WERI-Rb-1 (cell line): ENCODE results near the gene ZMAT3.

ENCODE experiments used
- DNase-seq: peaks from one replicate; pipeline ENCODE4 v3.0.0-alpha.2; 2020
- H3K27ac ChIP-seq: fragments of 250-450 bp; sonication (Bioruptor Pico); 2 replicates; pipeline ENCODE4 v1.5.1; 2020; ENCODE audit warnings: mild to moderate bottlenecking, moderate library complexity
- H3K27me3 ChIP-seq: fragments of 250-450 bp; sonication (Bioruptor Pico); 2 replicates; pipeline ENCODE4 v1.5.1; 2021; ENCODE audit warnings: mild to moderate bottlenecking, low read depth, moderate library complexity; ENCODE audit not compliant: insufficient read depth, severe bottlenecking
- H3K36me3 ChIP-seq: fragments of 250-450 bp; sonication (Bioruptor Pico); 2 replicates; pipeline ENCODE4 v1.5.1; 2020; ENCODE audit warnings: mild to moderate bottlenecking, moderate library complexity
- H3K4me3 ChIP-seq: 2 replicates; pipeline ENCODE4 v1.5.1; 2011; ENCODE audit warnings: low read depth, mild to moderate bottlenecking, control low read depth, low read length
- H3K9me3 ChIP-seq: fragments of 250-450 bp; sonication (Bioruptor Pico); 2 replicates; pipeline ENCODE4 v1.5.1; 2021; ENCODE audit warnings: mild to moderate bottlenecking, moderate library complexity; ENCODE audit not compliant: severe bottlenecking
- CTCF ChIP-seq: IDR thresholded peaks from 2 replicates; pipeline ENCODE4 v1.5.1; 2011; ENCODE audit warnings: low read depth, mild to moderate bottlenecking, control low read depth, inconsistent platforms, low read length

Gene ZMAT3

GRCh38 chr3:178982137-178982536, 89.5 kb downstream of the ZMAT3 start:
- H3K27me3 ChIP-seq = no peaks in the 10 kb centered on the region
- DNase-seq = no peak
- H3K4me3 ChIP-seq = no peak overlapping the region
- H3K9me3 ChIP-seq = no peaks in the 10 kb centered on the region
- no peaks in the 10 kb centered on the region for H3K36me3 ChIP-seq
- TF ChIP-seq CTCF = no peak
- no peak overlapping the region for H3K27ac ChIP-seq

GRCh38 chr3:178975320-178975719, 96.3 kb downstream of the ZMAT3 start:
- Histone ChIP-seq H3K36me3 (no peaks in the 10 kb centered on the region), H3K4me3 (no peak overlapping the region), H3K27me3 (no peaks in the 10 kb centered on the region), H3K27ac (no peak overlapping the region), H3K9me3 (no peaks in the 10 kb centered on the region)
- no peak for TF ChIP-seq CTCF
- DNase-seq = no peak

GRCh38 chr3:178971614-178972013, 100.0 kb downstream of the ZMAT3 start:
- Histone ChIP-seq H3K27ac (no peak overlapping the region), H3K9me3 (no peaks in the 10 kb centered on the region), H3K27me3 (no peaks in the 10 kb centered on the region), H3K36me3 (no peaks in the 10 kb centered on the region), H3K4me3 (no peak overlapping the region)
- DNase-seq = no peak
- no peak for TF ChIP-seq CTCF

GRCh38 chr3:178969004-178969700, 102.5 kb downstream of the ZMAT3 start:
- no peak for TF ChIP-seq CTCF
- Histone ChIP-seq H3K36me3 (no peaks in the 10 kb centered on the region), H3K4me3 (no peak overlapping the region), H3K9me3 (no peaks in the 10 kb centered on the region), H3K27me3 (no peaks in the 10 kb centered on the region), H3K27ac (no peak overlapping the region)
- DNase-seq = no peak
